ENCODE results near the gene ABCB9. TPM values are rescaled to one million over a fixed set of nuclear protein-coding genes. Genes with fewer than 3 reads are reported as not detected.

ABCB9 gene
- total and polyA plus RNA-seq, 2 experiments from 2014 or later, result 3.9 to 5.5 TPM

DNA sequence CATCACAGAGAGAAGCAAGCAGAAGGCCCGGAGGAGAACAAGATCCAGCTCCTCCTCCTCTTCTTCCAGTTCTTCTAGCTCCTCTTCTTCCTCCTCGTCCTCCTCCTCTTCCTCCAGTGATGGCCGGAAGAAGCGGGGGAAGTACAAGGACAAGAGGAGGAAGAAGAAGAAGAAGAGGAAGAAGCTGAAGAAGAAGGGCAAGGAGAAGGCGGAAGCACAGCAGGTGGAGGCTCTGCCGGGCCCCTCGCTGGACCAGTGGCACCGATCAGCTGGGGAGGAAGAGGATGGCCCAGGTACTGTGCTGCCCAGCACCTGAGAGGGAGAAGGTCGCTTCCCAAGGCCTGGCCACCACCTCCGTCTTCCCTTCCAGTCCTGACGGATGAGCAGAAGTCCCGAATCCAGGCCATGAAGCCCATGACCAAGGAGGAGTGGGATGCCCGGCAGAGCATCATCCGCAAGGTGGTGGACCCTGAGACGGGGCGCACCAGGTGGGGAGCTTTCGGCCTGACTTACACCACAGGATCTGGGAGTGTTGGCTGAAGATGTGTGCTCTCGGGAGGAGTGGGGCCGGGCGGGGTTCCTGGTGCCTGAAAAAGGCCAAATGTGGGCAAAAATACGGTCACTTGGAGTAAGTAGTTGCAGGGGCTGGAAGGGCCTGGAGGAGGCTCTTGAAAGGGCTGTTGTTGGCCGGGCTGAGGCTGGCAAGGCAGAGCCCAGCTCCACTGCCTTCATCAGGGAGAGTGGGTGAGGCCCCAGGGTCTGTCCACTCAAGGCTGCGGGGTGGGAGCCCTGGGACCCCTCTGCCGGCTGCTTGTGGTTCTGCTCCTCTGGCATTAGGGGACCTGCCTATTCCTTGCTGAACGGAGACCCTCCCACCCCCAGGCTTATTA, 15.6 kb upstream of the ABCB9 start:
- H3K36me3 ChIP-seq (replicated peaks; ENCODE audit: insufficient read depth, low read depth), result no peaks in the 10 kb centered on the region
- H4K20me1 ChIP-seq (ENCODE audit: insufficient read depth, poor library complexity, severe bottlenecking), result no peaks in the 10 kb centered on the region
- H3K4me3 ChIP-seq, result peak overlapping the region; percentile 100
- peak overlapping the region; percentile 97 for H3K4me2 ChIP-seq
- TF ChIP-seq, protein P1, sequence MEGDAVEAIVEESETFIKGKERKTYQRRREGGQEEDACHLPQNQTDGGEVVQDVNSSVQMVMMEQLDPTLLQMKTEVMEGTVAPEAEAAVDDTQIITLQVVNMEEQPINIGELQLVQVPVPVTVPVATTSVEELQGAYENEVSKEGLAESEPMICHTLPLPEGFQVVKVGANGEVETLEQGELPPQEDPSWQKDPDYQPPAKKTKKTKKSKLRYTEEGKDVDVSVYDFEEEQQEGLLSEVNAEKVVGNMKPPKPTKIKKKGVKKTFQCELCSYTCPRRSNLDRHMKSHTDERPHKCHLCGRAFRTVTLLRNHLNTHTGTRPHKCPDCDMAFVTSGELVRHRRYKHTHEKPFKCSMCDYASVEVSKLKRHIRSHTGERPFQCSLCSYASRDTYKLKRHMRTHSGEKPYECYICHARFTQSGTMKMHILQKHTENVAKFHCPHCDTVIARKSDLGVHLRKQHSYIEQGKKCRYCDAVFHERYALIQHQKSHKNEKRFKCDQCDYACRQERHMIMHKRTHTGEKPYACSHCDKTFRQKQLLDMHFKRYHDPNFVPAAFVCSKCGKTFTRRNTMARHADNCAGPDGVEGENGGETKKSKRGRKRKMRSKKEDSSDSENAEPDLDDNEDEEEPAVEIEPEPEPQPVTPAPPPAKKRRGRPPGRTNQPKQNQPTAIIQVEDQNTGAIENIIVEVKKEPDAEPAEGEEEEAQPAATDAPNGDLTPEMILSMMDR (IDR thresholded peaks at IDR 0.05; ENCODE audit: poor library complexity), result no peak
- TF ChIP-seq EZH2 (IDR thresholded peaks at IDR 0.05; ENCODE audit: borderline replicate concordance) (no peak), EZH2phosphoT487 (IDR thresholded peaks at IDR 0.05; ENCODE audit: low read depth, severe bottlenecking, unreplicated experiment) (no peak)
- H3K27ac ChIP-seq, result no peak overlapping the region
- DNase-seq (ENCODE audit: low spot score), result no peak
- H3K4me1 ChIP-seq (ENCODE audit: insufficient read depth), result peaks cover 36% of the 10 kb centered on the region
- 86% methylated on average over 25 of the region's 25 CpGs for WGBS (ENCODE audit: low lambda C conversion rate, missing lambda C conversion rate)
- H3K9me3 ChIP-seq (ENCODE audit: low read depth), result no peaks in the 10 kb centered on the region
- no peak overlapping the region for H2AFZ ChIP-seq
- peaks cover 56% of the 10 kb centered on the region for H3K79me2 ChIP-seq
- H3K9me2 ChIP-seq (replicated peaks; ENCODE audit: insufficient read depth), result no peaks in the 10 kb centered on the region
- H3K27me3 ChIP-seq, result no peaks in the 10 kb centered on the region

DNA sequence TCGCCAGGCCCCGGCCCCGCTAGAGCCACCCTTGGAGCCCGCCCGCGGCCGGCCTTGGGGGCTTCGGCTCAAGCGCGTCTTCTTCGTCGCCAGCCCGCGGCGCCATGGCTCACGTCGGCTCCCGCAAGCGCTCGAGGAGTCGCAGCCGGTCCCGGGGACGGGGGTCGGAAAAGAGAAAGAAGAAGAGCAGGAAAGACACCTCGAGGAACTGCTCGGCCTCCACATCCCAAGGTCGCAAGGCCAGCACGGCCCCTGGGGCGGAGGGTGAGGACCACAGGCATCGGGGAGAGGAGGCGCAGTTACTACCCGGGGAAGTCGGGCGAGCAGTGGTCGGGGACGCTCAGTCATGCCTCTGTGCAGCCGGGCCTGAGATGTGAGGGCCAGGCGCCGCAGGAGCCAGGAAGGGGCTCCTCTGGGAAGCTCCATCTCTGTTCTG, 14.8 kb upstream of the ABCB9 start:
- Histone ChIP-seq H3K4me2 (peak overlapping the region; percentile 97), H3K79me2 (peaks cover 62% of the 10 kb centered on the region), H3K36me3 (replicated peaks; ENCODE audit: insufficient read depth, low read depth) (no peaks in the 10 kb centered on the region)

DNA sequence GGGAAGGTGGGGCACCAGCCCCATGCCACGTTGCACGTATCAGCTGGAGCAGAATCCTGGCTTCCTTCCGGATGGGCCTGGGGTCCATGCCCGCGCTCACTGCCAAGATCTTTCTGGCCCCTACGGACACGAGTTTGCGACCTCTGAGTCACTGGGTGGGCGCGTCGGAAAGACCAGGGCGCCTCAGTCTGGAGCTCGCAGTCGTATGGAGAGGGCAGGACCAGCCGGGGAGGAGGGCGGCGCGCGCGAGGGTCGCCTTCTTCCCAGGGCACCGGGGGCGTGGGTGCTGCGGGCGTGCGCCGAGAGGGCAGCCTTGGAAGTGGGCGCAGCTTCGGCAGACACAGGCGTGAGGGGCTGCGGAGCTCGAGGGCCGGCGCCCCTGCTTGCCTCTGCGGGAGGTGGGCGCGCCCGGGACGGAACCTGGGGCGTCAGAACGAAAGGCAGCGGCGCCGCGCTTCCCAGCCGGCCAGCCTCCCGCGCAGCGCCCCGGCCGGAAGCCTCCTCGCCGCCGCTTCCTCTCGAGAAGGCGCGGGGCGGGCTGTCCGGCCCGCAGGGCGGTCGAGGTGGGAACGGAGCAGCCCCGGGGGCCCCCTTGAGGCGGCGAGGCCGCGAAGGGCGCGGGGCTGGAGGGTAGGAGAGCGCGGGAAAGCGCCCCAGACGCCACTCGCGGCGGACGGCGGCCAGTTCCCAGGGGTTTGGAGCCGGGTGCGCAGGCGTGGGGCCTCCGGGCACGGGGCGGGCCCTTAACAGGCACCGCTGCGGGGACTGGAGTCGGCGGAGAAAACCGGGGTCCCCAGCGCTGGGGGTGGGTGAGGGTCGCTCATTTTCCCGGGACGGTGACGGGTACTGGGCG, 14.1 kb upstream of the ABCB9 start, which contains the start of gene ARL6IP4:
TSS of gene ARL6IP4 (plus strand) at position 499 of the 853 bp plus-strand sequence. CDS start 459 bp downstream, outside the sequence.
- under 1% methylated on average over 74 of the region's 96 CpGs for WGBS (ENCODE audit: low lambda C conversion rate, missing lambda C conversion rate)
- H3K9me2 ChIP-seq (replicated peaks; ENCODE audit: insufficient read depth), result no peaks in the 10 kb centered on the region
- peaks cover 69% of the 10 kb centered on the region for H3K79me2 ChIP-seq
- peaks cover 44% of the 10 kb centered on the region for H3K4me1 ChIP-seq (ENCODE audit: insufficient read depth)
- peak within 1 kb of the TSS; percentile 100 for H3K4me3 ChIP-seq
- TF ChIP-seq EZH2phosphoT487 (IDR thresholded peaks at IDR 0.05; ENCODE audit: low read depth, severe bottlenecking, unreplicated experiment) (no peak), EZH2 (IDR thresholded peaks at IDR 0.05; ENCODE audit: borderline replicate concordance) (no peak)
- TF ChIP-seq, protein P1 (IDR thresholded peaks at IDR 0.05; ENCODE audit: poor library complexity), result no peak
- H3K27me3 ChIP-seq, result no peaks in the 10 kb centered on the region
- no peaks in the 10 kb centered on the region for H4K20me1 ChIP-seq (ENCODE audit: insufficient read depth, poor library complexity, severe bottlenecking)
- peak; percentile 82 for DNase-seq (ENCODE audit: low spot score)
- H3K9me3 ChIP-seq (ENCODE audit: low read depth), result no peaks in the 10 kb centered on the region
- peak within 1 kb of the TSS; percentile 98 for H2AFZ ChIP-seq
- no peaks in the 10 kb centered on the region for H3K36me3 ChIP-seq (replicated peaks; ENCODE audit: insufficient read depth, low read depth)
- H3K27ac ChIP-seq, result peak within 1 kb of the TSS; percentile 91
- peak within 1 kb of the TSS; percentile 97 for H3K4me2 ChIP-seq

More for the DNA sequence above, 14.8 kb upstream of the ABCB9 start:
- Histone ChIP-seq H2AFZ (peak overlapping the region; percentile 98), H3K27ac (peak overlapping the region; percentile 91), H3K4me1 (ENCODE audit: insufficient read depth) (peaks cover 41% of the 10 kb centered on the region), H3K9me3 (ENCODE audit: low read depth) (no peaks in the 10 kb centered on the region), H3K4me3 (peak overlapping the region; percentile 100), H4K20me1 (ENCODE audit: insufficient read depth, poor library complexity, severe bottlenecking) (no peaks in the 10 kb centered on the region), H3K9me2 (replicated peaks; ENCODE audit: insufficient read depth) (no peaks in the 10 kb centered on the region), H3K27me3 (no peaks in the 10 kb centered on the region)
- TF ChIP-seq EZH2 (IDR thresholded peaks at IDR 0.05; ENCODE audit: borderline replicate concordance) (no peak), EZH2phosphoT487 (IDR thresholded peaks at IDR 0.05; ENCODE audit: low read depth, severe bottlenecking, unreplicated experiment) (no peak)
- TF ChIP-seq, protein P1 (IDR thresholded peaks at IDR 0.05; ENCODE audit: poor library complexity), result no peak
- 2% methylated on average over 34 of the region's 40 CpGs for WGBS (ENCODE audit: low lambda C conversion rate, missing lambda C conversion rate)
- peak; percentile 44 for DNase-seq (ENCODE audit: low spot score)
